H1 (cell line): ENCODE results near the gene TBC1D16.

Experiments used
- CEBPB ChIP-seq: IDR thresholded peaks from 2 replicates; pipeline ENCODE4 v1.6.1; 2012; ENCODE audit warnings: low read depth, low read length
- MAFK ChIP-seq: IDR thresholded peaks from 2 replicates; pipeline ENCODE4 v1.6.1; 2012; ENCODE audit warnings: low read depth, mild to moderate bottlenecking, improper control_type of control experiment, low read length
- POLR2A ChIP-seq, 2 experiments: IDR thresholded peaks; 1 replicate in 1 of 2; 2 replicates in 1 of 2; pipeline ENCODE4 v1.6.1; 2011; ENCODE audit warnings: low read depth in 2 of 2, low read length in 2 of 2, mild to moderate bottlenecking in 2 of 2; ENCODE audit errors: control extremely low read depth in 1 of 2
- TAF7 ChIP-seq: optimal IDR thresholded peaks from 2 replicates; pipeline ENCODE3; 2011; ENCODE audit warnings: low read depth, mild to moderate bottlenecking, inconsistent platforms, low read length, moderate library complexity, borderline replicate concordance
- TEAD4 ChIP-seq: IDR thresholded peaks from 2 replicates; pipeline ENCODE4 v1.6.1; 2012; ENCODE audit warnings: low read depth, low read length, inconsistent platforms, mixed read lengths
- YY1 ChIP-seq: IDR thresholded peaks from 2 replicates; pipeline ENCODE4 v1.6.1; 2011; ENCODE audit warnings: low read depth, mild to moderate bottlenecking, low read length

GRCh38 chr17:80070375-80071115 lies 34.9 kb upstream of the TBC1D16 start:
- TF ChIP-seq POLR2A (IDR thresholded peaks at IDR 0.05; ENCODE audit: control extremely low read depth in 1 of 2, low read depth in 2 of 2, low read length in 2 of 2) (no peak), CEBPB (no peak), TEAD4 (no peak), TAF7 (no peak), MAFK (no peak), YY1 (no peak)
